Measurements from ENCODE around the gene CSAG3.

GRCh38 chrX:152725409-152725808 is 33.6 kb upstream of the CSAG3 start:
- TF ChIP-seq, protein P1, sequence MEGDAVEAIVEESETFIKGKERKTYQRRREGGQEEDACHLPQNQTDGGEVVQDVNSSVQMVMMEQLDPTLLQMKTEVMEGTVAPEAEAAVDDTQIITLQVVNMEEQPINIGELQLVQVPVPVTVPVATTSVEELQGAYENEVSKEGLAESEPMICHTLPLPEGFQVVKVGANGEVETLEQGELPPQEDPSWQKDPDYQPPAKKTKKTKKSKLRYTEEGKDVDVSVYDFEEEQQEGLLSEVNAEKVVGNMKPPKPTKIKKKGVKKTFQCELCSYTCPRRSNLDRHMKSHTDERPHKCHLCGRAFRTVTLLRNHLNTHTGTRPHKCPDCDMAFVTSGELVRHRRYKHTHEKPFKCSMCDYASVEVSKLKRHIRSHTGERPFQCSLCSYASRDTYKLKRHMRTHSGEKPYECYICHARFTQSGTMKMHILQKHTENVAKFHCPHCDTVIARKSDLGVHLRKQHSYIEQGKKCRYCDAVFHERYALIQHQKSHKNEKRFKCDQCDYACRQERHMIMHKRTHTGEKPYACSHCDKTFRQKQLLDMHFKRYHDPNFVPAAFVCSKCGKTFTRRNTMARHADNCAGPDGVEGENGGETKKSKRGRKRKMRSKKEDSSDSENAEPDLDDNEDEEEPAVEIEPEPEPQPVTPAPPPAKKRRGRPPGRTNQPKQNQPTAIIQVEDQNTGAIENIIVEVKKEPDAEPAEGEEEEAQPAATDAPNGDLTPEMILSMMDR (conservative IDR thresholded peaks at IDR 0.05; ENCODE audit: low read length), result no peak
- no peak for TF ChIP-seq EZH2phosphoT487 (IDR thresholded peaks at IDR 0.05; ENCODE audit: borderline replicate concordance, low read depth, low read length)

Data from OCI-LY7 (cell line).